ENCODE data around the gene MLLT6. TPM values are rescaled to one million over a fixed set of nuclear protein-coding genes. Genes with fewer than 3 reads are reported as not detected.
A peak's percentile ranks its signal among the peaks of the same experiment; 100 is the strongest.

Gene MLLT6
- total and polyA plus RNA-seq, 2 of the 13 experiments (the other 11 are each of a cell fraction or from before 2014, with no cell fraction given) = 50.7 to 69.5 TPM

GRCh38 chr17:38730526-38731379 lies 25.7 kb downstream of the MLLT6 start (continued):
- TF ChIP-seq ZBTB34 (CRISPR knock-in tag; IDR thresholded peaks at IDR 0.05) (peak; percentile 53; the same call in 1 of the 2 replicates), ZNF607 (CRISPR knock-in tag; IDR thresholded peaks at IDR 0.05; ENCODE audit: borderline replicate concordance) (peak; percentile 89; the same call in 1 of the 2 replicates), ZBTB26 (CRISPR knock-in tag; IDR thresholded peaks at IDR 0.05; ENCODE audit: borderline replicate concordance) (0 out of 2 replicates have a peak, but pooled peaks have one; percentile 47), ZBTB25 (CRISPR knock-in tag; IDR thresholded peaks at IDR 0.05) (peak; percentile 73), GATAD1 (CRISPR knock-in tag; IDR thresholded peaks at IDR 0.05) (peak; percentile 45), ARID2 (CRISPR knock-in tag; IDR thresholded peaks at IDR 0.05; ENCODE audit: borderline replicate concordance) (peak; percentile 88; the same call in 1 of the 2 replicates), ZNF660 (CRISPR knock-in tag; IDR thresholded peaks at IDR 0.05; ENCODE audit: borderline replicate concordance, low read depth) (no peak), ATM (IDR thresholded peaks at IDR 0.05; ENCODE audit: borderline replicate concordance) (no peak), ZNF235 (CRISPR knock-in tag; IDR thresholded peaks at IDR 0.05; ENCODE audit: borderline replicate concordance) (no peak), HMG20B (CRISPR knock-in tag; conservative IDR thresholded peaks at IDR 0.05) (peak; percentile 24; the same call in 1 of the 2 replicates), ZNF343 (CRISPR knock-in tag; IDR thresholded peaks at IDR 0.05) (no peak; the same call in 1 of the 2 replicates), FOXO1 (CRISPR knock-in tag; IDR thresholded peaks at IDR 0.05) (no peak), ZNF746 (CRISPR knock-in tag; IDR thresholded peaks at IDR 0.05) (peak; percentile 71; the same call in 1 of the 2 replicates), ZNF383 (CRISPR knock-in tag; IDR thresholded peaks at IDR 0.05; ENCODE audit: borderline replicate concordance) (peak; percentile 68; the same call in 1 of the 2 replicates), ZNF556 (CRISPR knock-in tag; IDR thresholded peaks at IDR 0.05; ENCODE audit: borderline replicate concordance) (peak; percentile 77; the same call in 1 of the 2 replicates), FOXK1 (CRISPR knock-in tag; IDR thresholded peaks at IDR 0.05; ENCODE audit: borderline replicate concordance, low read depth) (peak; percentile 46; the same call in 1 of the 2 replicates)

All from HepG2 (cell line).